Measurements from ENCODE around the gene NME4.
A peak's percentile ranks its signal among the peaks of the same experiment; 100 is the strongest.

The NME4 gene

GRCh38 chr16:397736-398332, 835 bp downstream of the NME4 start (continued):
- TF ChIP-seq ZNF692 (tag by site-specific recombination; IDR thresholded peaks at IDR 0.05) = no peak
- no peak for TF ChIP-seq WT1 (tag by site-specific recombination; IDR thresholded peaks at IDR 0.05)
- TF ChIP-seq SP2 (tag by site-specific recombination; IDR thresholded peaks at IDR 0.05) = peak; percentile 28; the same call in 1 of the 2 replicates
- TF ChIP-seq SETDB1 (IDR thresholded peaks at IDR 0.05; ENCODE audit: insufficient read length, low read length) = no peak
- TF ChIP-seq ZNF600 (tag by site-specific recombination; IDR thresholded peaks at IDR 0.05) = peak; percentile 95; the same call in 1 of the 2 replicates
- no peak for TF ChIP-seq ZNF548 (tag by site-specific recombination; IDR thresholded peaks at IDR 0.05)
- TF ChIP-seq ZNF302 (tag by site-specific recombination; IDR thresholded peaks at IDR 0.05; ENCODE audit: low read depth) = no peak
- no peak for TF ChIP-seq GLI2 (tag by site-specific recombination; IDR thresholded peaks at IDR 0.05; ENCODE audit: borderline replicate concordance, low read depth)
- no peak for TF ChIP-seq ZNF544 (tag by site-specific recombination; IDR thresholded peaks at IDR 0.05)
- no peak for TF ChIP-seq ZNF558 (tag by site-specific recombination; IDR thresholded peaks at IDR 0.05)

DNA sequence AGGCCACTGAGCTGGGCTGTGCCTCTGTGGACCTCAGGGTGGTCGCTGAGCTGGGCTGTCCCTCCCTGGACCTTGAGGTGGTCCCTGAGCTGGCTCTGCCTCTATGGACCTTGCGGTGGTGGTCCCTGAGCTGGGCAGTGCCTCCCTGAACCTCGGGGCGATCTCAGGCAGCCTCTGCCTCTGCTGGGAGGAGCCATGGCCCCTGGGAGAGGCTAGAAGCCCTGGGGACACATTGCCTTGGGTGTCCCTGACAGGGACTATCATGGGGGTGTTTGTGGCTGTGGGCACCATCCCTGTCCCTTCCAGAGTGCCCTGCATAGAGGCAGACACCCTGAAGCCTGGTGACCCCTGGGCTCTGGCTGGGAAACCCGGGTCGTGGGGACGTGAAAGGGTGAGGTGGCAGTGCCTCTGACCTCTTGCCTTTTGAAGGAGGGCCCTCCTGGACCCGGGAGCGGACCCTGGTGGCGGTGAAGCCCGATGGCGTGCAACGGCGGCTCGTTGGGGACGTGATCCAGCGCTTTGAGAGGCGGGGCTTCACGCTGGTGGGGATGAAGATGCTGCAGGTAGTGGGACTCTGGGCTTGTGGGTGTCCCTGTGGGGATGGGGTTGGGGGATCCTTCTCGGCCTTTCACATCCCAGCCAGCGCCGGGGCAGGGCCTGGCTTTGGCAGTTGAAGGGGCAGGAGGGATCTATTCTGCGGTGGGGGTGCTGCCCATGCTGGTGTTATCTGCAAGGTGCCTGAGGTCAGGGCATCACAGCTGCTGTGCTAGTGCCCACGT, 1.8 kb downstream of the NME4 start:
- Histone ChIP-seq H3K36me3 (ENCODE audit: control insufficient read depth in 2 of 2, insufficient read depth in 1 of 2, low read length in 2 of 2) (peaks cover 0 to 27% of the 10 kb centered on the region in 2 experiments; a peak in 1 of 3 replicates), H3K9me3 (ENCODE audit: control insufficient read depth, insufficient read depth, low read depth, low read length) (no peaks in the 10 kb centered on the region), H3K27ac (ENCODE audit: extremely low read depth, low read depth, low read length) (peak overlapping the region; percentile 46; the same call in 1 of the 2 replicates), H3K4me1 (ENCODE audit: control insufficient read depth, insufficient read depth, low read length) (no peaks in the 10 kb centered on the region), H3K4me3 (ENCODE audit: low read depth, low read length) (no peak overlapping the region)
- TF ChIP-seq GLIS2 (tag by site-specific recombination; IDR thresholded peaks at IDR 0.05) (0 out of 2 replicates have a peak, but pooled peaks have one; percentile 37), ZNF394 (tag by site-specific recombination; IDR thresholded peaks at IDR 0.05; ENCODE audit: borderline replicate concordance) (no peak), TCF7L2 (IDR thresholded peaks at IDR 0.05; ENCODE audit: borderline replicate concordance, low read depth, low read length) (no peak), ZNF501 (tag by site-specific recombination; IDR thresholded peaks at IDR 0.05) (no peak), ZNF223 (tag by site-specific recombination; IDR thresholded peaks at IDR 0.05) (no peak), ZNF10 (tag by site-specific recombination; IDR thresholded peaks at IDR 0.05) (peak; percentile 57), PRDM6 (tag by site-specific recombination; IDR thresholded peaks at IDR 0.05) (no peak), ZNF19 (tag by site-specific recombination; IDR thresholded peaks at IDR 0.05; ENCODE audit: low read depth) (no peak), HIC1 (tag by site-specific recombination; IDR thresholded peaks at IDR 0.05) (peak; percentile 11; the same call in 1 of the 2 replicates), ZNF623 (tag by site-specific recombination; IDR thresholded peaks at IDR 0.05) (no peak), ZNF140 (tag by site-specific recombination; IDR thresholded peaks at IDR 0.05) (no peak), BCL6B (tag by site-specific recombination; IDR thresholded peaks at IDR 0.05) (no peak), KLF8 (tag by site-specific recombination; IDR thresholded peaks at IDR 0.05) (no peak)
- ChIA-PET CTCF (no interaction called here), POLR2A (no interaction called here)
